ENCODE data around the gene SSTR1.
"Not testable (repeated sequence)": the region's sequence is repeated elsewhere in the genome, so short reads cannot be mapped to it uniquely, and the experiment has no call there.

Gene SSTR1

DNA sequence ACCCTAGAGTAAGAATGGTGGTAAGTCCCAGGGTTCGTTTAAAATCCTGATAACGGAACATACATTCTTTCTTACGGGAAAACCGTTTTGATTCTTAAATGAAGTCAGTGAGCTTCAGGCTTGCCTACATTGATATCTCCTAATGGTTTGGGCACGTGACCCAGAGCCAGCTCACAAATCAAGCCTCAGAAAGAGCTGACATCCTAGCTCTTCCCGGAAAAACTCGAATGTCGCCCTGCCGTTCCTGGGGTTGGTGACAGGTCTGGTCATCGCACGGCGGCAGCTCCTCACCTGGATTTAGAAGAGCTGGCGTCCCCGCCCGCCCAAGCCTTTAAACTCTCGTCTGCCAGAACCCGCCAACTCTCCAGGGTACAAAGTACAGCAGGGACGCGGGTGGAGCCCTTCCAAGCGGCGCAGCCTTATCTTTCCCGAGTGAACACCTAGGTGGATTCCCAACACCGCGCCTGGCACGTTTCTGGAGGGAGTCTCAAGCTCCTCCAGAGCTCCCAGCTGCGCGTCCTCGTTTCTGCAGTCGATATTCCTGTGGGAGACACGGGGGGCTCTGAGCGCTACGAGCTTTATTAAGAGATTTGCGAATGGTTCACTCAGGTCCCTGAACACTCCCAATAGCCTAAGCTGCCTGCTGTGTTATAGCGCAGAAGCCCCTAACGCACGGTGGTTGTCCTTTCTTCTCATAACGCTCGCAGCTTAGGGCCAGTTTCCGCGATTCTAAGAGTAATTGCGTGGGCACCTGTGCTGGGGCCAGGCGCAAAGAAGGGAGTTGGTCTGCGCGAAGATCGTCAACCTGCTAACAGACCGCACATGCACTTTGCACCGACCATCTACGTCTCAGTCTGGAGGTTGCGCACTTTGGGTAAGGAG, at the start of gene SSTR1:
Gene SSTR1 (plus strand): TSS at position 169 of the 882 bp plus-strand sequence. CDS start 1,486 bp downstream, outside the sequence.
- no peak for DNase-seq (ENCODE audit: low spot score)

- DNase-seq (ENCODE audit: low spot score) = no peak
Measured at GRCh38 chr14:38158468-38158867, 49.2 kb upstream of the SSTR1 start.

DNA sequence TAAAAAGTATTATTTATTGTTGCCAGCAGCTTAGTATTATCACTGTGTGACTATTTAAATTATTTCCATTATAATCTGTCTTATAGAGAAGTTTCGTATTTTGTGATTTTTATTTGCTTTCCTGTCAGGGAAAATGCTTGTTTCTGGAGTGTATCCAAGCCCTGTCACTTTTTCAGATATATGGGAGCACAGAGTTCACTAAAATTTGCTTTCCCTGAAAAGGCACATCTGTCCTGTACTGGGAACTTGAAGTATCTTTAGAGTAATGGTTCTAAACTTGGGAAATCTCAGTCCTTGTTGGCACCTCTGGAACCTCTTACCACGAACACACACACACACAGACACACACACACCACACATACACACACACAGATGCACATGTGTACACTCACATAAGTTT, 39.3 kb upstream of the SSTR1 start:
- no peak for DNase-seq (ENCODE audit: low spot score)

DNA sequence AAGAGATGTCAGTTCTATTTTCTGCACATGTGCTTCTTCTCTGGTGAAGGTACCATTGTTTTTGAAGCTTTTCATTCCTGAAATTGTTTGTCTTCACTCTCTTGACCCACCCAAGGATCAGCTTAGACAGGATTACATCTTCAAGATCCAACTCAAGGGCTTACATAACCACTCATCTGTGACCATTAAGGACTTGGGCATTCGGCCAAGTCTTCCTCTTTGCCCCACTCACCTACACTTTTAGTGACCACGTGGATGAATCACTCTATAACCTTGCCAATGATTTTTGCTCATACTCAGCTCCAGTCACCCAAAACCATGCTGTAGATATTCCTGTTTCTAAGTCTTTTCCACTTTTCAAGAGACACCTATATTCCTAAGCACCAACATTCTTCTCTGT, 36.5 kb upstream of the SSTR1 start:
- peak; percentile 11 for DNase-seq (ENCODE audit: low spot score)

- DNase-seq (ENCODE audit: low spot score) = no peak
Measured at GRCh38 chr14:38174711-38175110, 33.0 kb upstream of the SSTR1 start.

- DNase-seq (ENCODE audit: low spot score) = no peak
Measured at GRCh38 chr14:38175658-38176057, 32.0 kb upstream of the SSTR1 start.

DNA sequence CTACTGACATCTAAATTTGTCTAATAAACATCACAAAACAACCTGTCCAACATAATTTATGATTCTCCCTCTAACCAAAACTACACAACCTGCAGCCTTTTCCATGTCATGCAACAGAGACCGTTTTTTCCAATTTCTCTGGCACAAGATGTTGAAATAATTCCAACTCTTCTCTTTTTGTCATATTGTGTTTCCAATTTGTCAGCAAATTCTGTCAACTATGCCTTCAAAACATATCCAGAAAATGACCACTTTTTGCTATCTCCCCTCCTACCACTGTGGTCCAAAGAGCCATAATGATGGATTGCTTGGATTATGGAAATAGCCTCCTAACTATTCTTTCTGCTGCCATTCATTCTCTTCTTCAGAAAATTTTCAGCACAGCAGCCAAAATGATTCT, 31.3 kb upstream of the SSTR1 start:
- no peak for DNase-seq (ENCODE audit: low spot score)

DNA sequence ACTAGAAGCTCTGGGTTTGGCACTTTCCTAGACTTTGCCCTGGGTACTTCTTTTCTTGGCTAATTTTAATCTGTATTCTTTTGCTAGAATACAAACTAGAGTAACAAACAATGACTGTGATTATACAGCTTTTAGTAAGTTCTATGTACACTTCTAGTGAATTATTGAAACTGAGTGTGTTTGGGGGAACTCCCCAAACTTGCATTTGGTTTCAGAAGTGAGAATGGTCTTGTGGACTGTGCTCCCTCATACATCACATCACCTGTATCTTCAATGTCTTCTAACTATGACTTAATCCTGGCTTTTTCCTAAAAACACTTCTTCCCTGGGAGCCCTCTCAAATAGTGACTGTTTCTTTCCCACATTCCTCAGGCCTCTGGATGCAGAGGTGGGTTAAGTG, 23.6 kb upstream of the SSTR1 start:
- DNase-seq (ENCODE audit: low spot score) = no peak

- no peak for DNase-seq (ENCODE audit: low spot score)
Measured at GRCh38 chr14:38185671-38186070, 22.0 kb upstream of the SSTR1 start.

DNA sequence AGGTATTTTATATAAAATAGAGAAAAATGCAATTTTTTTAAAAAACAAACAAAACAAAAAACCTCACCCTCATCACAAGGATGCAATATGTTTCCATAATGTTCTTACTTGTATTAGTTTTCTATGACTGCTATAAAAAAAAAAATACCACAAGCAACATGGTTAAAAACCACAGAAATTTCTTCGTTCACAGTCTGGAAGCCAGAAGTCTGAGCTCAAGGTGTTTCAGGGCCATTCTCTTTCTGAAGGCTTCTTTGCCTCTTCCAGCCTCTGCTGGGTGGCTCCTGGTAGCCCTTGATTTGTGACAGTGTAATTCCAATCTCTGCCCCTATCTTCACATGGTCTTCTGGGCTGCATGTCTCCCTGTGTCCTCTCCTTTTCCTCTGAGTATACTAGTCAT, 21.5 kb upstream of the SSTR1 start:
- DNase-seq (ENCODE audit: low spot score) = no peak

GRCh38 chr14:38187528-38187927, 20.2 kb upstream of the SSTR1 start:
- no peak for DNase-seq (ENCODE audit: low spot score)

DNA sequence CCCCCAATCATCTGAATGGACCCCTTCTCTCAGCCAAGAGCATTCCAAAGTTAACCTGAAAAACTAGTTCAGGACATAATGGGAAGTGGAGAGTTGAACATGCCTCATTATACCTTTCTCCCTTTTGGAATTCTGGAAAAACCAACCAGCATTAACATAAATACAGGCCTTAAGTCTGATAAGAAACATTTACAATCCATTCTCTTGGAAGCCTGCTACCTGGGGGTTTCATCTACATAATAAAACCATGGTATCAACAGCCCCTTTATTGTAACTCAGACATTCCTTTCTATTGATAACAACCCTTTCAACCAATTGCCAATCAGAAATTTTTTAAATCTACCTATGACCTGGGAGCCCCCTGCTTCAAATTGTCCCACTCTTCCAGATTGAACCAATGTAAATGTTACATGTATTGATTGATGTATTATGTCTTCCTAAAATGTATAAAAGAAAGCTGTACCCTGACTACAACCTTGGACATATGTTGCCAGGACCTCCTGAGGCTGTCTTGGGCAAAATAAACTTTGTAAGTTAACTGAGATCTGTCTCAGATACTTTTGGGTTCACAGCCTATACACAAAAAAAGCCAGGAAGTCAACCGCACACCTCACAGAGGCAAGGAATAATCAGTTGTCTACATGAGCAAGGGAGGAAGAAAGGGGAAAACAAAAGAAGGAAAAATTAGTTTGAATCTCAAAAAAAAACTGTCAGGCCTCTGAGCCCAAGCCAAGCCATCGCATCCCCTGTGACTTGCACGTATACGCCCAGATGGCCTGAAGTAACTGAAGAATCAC, 17.6 kb upstream of the SSTR1 start:
- no peak for DNase-seq (ENCODE audit: low spot score)

- DNase-seq (ENCODE audit: low spot score) = not testable (repeated sequence)
Measured at GRCh38 chr14:38190846-38191245, 16.9 kb upstream of the SSTR1 start.

- not testable (repeated sequence) for DNase-seq (ENCODE audit: low spot score)
Measured at GRCh38 chr14:38191491-38191890, 16.2 kb upstream of the SSTR1 start.

DNA sequence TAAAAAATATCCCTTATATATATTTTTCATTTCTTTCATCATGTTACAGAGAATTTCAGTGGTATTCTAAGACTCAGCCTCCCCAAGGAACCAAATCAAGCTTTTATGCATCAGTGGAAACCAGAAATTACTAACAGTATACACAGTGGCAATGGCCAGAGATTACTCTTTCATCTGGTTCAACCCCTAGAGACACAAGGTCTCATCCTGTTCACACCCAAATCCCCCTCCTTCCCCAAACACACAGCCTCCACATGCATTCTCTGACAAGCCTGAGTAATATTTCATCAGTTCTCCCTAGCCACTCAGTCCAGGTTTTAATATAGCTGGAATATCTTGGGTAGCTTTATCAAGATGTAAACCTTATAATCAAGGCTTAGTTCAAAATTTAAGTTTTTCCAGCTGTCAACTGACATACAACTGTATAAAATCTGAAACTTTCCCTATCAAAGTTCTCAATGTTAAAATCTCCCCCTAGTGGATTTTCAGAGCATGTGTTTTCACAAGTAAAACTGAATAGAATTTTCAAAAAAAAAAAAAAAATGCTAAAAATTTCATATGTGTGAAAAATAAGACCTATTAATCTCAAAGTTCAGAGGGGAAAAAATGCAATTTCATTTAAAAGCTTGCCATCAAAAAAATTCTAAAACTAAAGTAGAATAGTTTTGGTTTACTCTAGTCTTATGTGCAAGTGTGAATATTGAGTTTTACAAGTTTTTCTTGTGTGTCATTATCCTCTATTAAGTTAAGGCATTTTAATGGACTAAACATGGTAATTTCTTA, 10.5 kb upstream of the SSTR1 start:
- no peak for DNase-seq (ENCODE audit: low spot score)

GRCh38 chr14:38197784-38198335, 9.8 kb upstream of the SSTR1 start:
- DNase-seq (ENCODE audit: low spot score) = peak; percentile 65

DNA sequence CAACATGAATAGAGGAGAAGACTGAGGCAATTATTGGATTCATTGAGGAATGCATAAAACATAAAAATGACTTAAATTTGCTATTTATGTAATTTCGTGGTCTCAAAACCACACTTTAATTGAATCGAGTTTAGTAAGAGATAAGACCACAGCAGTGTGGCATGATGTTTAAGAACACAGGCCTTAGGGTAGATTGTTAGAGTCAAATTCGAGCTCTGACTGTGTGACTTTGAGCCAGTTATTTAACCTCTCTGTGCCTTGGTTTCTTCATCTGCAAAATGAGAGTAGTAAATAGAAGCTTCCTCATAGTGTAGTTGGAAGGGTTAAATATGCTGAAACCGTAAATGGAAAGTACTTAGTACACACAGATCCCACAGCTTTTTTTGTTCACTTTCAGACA, 9.3 kb upstream of the SSTR1 start:
- DNase-seq (ENCODE audit: low spot score) = no peak

GRCh38 chr14:38199076-38199475, 8.6 kb upstream of the SSTR1 start:
- DNase-seq (ENCODE audit: low spot score) = no peak

- DNase-seq (ENCODE audit: low spot score) = no peak
Measured at GRCh38 chr14:38199739-38200138, 8.0 kb upstream of the SSTR1 start.

DNA sequence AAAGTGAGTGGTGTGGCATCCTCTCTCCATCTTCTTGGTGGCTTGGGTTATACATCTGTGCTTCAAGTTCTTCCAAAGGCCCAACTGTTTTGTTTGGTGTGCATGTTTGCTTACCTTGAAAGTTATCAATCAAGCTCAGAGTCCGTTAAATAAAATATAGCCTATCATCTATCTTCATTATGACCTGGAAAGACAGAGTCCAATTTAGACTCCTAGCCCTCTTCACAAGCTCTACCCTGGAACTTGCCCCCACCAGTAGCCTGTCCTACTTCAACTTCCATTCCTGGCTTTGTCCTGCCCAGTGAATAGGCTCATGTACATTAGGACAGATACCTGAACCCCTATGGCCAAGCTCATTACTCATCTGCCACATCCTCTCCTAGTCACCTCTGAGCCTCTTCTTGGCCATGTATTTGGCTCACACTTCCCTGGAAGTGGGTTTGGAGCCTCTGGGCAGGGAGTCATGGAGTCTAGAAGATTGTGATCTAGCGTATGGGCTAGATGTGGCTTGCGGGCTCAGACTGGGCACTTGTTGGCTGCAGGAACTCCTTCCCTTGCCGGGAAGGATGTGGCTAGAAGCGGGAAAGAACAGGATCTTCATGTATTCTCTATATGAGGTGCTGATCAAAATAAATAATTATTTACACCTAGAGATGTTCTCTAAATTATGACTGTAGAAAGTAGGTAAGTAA, 6.4 kb upstream of the SSTR1 start:
- no peak for DNase-seq (ENCODE audit: low spot score)

- no peak for DNase-seq (ENCODE audit: low spot score)
Measured at GRCh38 chr14:38202444-38203191, 5.1 kb upstream of the SSTR1 start.
